ENCODE measurements around the gene NCL.

DNA sequence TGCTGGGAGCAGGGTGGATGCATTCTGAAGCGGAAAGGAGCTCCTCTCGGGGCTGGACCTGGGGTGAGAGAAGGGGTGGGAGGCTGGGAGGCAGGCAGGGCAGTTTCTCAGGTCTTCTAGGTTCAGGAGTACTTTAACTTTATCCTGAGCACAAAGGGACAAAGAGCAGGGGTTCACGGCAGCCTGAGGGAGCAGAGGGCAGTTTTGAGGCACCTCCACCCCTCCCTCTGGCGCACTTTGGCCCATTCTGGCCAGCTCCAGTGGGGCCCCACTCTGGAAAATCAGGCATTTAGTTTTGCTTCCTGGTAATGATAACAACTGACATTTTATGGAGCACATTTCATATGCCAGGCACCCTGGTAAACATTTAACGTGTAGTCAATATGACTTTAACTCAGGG, 54.5 kb downstream of the NCL start:
- TF ChIP-seq JUND (IDR thresholded peaks at IDR 0.05), result no peak
- TF ChIP-seq, protein P1, sequence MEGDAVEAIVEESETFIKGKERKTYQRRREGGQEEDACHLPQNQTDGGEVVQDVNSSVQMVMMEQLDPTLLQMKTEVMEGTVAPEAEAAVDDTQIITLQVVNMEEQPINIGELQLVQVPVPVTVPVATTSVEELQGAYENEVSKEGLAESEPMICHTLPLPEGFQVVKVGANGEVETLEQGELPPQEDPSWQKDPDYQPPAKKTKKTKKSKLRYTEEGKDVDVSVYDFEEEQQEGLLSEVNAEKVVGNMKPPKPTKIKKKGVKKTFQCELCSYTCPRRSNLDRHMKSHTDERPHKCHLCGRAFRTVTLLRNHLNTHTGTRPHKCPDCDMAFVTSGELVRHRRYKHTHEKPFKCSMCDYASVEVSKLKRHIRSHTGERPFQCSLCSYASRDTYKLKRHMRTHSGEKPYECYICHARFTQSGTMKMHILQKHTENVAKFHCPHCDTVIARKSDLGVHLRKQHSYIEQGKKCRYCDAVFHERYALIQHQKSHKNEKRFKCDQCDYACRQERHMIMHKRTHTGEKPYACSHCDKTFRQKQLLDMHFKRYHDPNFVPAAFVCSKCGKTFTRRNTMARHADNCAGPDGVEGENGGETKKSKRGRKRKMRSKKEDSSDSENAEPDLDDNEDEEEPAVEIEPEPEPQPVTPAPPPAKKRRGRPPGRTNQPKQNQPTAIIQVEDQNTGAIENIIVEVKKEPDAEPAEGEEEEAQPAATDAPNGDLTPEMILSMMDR (IDR thresholded peaks at IDR 0.05), result no peak
- no peak for TF ChIP-seq REST (IDR thresholded peaks at IDR 0.05; ENCODE audit: low read depth, low read length)
- TF ChIP-seq EP300 (IDR thresholded peaks at IDR 0.05; ENCODE audit: borderline replicate concordance in 1 of 2, low read depth in 1 of 2, low read length in 1 of 2), result no peak
- TF ChIP-seq RAD21 (IDR thresholded peaks at IDR 0.05; ENCODE audit: low read length), result no peak
- TF ChIP-seq POLR2AphosphoS5 (IDR thresholded peaks at IDR 0.05; ENCODE audit: low read depth, low read length), result no peak
- TF ChIP-seq SIN3A (IDR thresholded peaks at IDR 0.05; ENCODE audit: borderline replicate concordance, low read depth, low read length), result no peak
- TF ChIP-seq EZH2phosphoT487 (IDR thresholded peaks at IDR 0.05; ENCODE audit: borderline replicate concordance, low read depth), result no peak
